ENCODE data around the gene GCSAML.

Gene GCSAML

GRCh38 chr1:247574236-247574635 is 25.3 kb downstream of the GCSAML start:
- ATAC-seq = no peak
- DNase-seq = no peak

GRCh38 chr1:247574664-247575063 is 25.7 kb downstream of the GCSAML start:
- no peak for ATAC-seq

DNA sequence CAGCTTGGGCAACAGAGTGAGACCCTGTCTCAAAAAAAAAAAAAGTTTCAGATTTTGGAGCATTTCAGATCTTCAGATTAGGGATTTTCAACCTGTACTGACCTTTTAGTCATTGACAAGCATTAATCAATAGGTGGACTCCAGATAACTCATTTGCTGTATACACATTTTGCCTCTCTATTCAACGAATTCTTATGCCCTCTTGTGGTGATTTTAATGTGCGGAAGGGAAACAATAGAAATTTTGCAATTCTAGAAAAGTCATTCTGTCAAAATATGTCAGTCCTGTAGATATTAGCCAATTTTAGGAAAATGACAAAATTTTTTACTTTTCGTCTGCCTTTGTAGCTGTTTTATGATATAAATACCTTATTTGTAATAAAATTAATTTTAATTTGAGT is 27.6 kb downstream of the GCSAML start:
- no peak for ATAC-seq
- DNase-seq = no peak

More at GRCh38 chr1:247574664-247575063, 25.7 kb downstream of the GCSAML start:
- DNase-seq = no peak

DNA sequence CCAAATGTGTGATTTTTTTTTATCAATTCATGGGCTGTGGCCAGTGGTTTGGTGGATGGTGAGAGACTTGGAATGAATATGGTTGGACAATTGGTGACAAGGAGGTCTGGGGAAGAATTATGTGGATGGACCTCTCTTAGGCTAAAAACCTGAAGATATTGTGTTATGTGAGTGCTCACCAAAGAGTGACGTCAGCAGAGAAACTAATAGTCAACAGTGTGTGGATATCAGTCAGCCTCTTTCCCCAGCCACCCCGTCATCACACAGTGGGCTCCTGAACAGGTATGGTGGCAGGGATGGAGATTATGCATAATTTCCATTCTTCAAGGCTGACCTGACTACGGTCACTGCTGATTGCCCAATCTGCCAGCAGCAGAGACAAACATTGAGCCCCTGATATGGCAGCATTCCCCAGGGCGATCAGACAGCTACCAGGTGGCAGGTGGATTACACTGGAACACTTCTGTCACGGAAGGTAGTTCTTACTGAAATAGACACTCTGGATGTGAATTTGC is 30.1 kb downstream of the GCSAML start:
- ATAC-seq (no peak), DNase-seq (no peak)

- DNase-seq = no peak
- no peak for ATAC-seq
These were observed 39.1 kb downstream of the GCSAML start, which contains the start of gene OR2G2 for GRCh38 chr1:247588060-247588459. TSS of gene OR2G2 (plus strand) at chr1:247588360. CDS start at chr1:247588360, 0 bp downstream.

GRCh38 chr1:247605286-247605685 is 56.4 kb downstream of the GCSAML start, which contains the start of gene OR2G3:
TSS of gene OR2G3 (plus strand) at chr1:247605586. CDS start at chr1:247605586, 0 bp downstream.
- DNase-seq (no peak), ATAC-seq (no peak)

DNA sequence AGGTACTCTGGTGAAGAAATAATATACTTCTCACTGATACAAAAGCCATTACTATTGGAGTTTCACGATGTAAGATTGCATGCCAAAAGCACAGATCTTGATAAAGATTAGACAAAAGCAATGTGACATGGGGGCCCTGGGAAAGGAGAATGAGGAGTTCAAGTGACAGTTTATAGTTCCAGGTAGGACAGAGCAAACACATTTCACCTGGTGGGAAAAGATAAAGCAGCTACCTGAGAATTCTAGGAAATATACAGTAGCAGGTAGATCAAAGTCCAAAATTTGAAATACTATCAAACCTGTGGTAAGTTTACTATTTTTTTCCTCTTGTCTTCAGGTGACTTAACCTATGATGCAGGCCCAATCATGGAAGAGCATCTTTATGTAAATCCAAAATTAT is 64.5 kb downstream of the GCSAML start:
- DNase-seq (no peak), ATAC-seq (no peak)

GRCh38 chr1:247614625-247615024 is 65.7 kb downstream of the GCSAML start:
- no peak for DNase-seq
- peak; percentile 40 for ATAC-seq

Measured in stimulated activated naive CD8-positive, alpha-beta T cell treated with anti-CD3 and anti-CD28 coated beads, Interleukin-15, Interleukin-2, amounts not matched to agents 100 U/mL and 50 U/mL, for 24 hours (primary cell).